Adrenal gland (tissue), 12 donors: ENCODE data around the gene SMYD2. TPM values are rescaled to one million over a fixed set of nuclear protein-coding genes. Genes with fewer than 3 reads are reported as not detected.

Experiments
- DNase-seq, 7 donors: peaks; one replicate each; pipeline ENCODE4 v3.0.0-alpha.2; 2019 to 2020
- H3K27ac ChIP-seq, 5 donors: fragments of 200-600 bp; sonication (generic) in 4 of 5; 1 replicate in 3 of 5; 2 replicates in 2 of 5; pipeline versions ENCODE4 v1.5.1 to v1.8.0; 2016 to 2020; ENCODE audit warnings: mild to moderate bottlenecking in 1 of 5
- H3K27me3 ChIP-seq: fragments of 200-600 bp; 2 replicates; pipeline ENCODE4 v1.8.0; 2021
- H3K36me3 ChIP-seq, 2 donors: fragments of 200-600 bp; replicated peaks in 1 of 2; 1 replicate in 1 of 2; 2 replicates in 1 of 2; pipeline versions ENCODE4 v1.5.1 to v1.8.0; 2018 to 2022
- H3K4me1 ChIP-seq, 2 donors: fragments of 200-600 bp; replicated peaks in 1 of 2; 1 replicate in 1 of 2; 2 replicates in 1 of 2; pipeline versions ENCODE4 v1.5.1 to v1.8.0; 2018 to 2021
- H3K4me3 ChIP-seq, 4 donors: fragments of 200-600 bp; sonication (generic) in 3 of 4; one replicate each; pipeline ENCODE4 v1.5.1; 2016 to 2018
- H3K9me3 ChIP-seq, 3 donors: fragments of 200-600 bp; sonication (generic) in 1 of 3; replicated peaks in 1 of 3; 1 replicate in 2 of 3; 2 replicates in 1 of 3; pipeline versions ENCODE4 v1.5.1 to v1.8.0; 2016 to 2021
- CTCF ChIP-seq, 6 experiments: fragments of 450-650 bp in 4 of 6; fragments of 200-600 bp in 2 of 6; sonication (generic) in 1 of 6; IDR thresholded peaks; 1 replicate in 5 of 6; 2 replicates in 1 of 6; pipeline versions ENCODE4 v1.5.1 to v1.8.0; 2016 to 2021; ENCODE audit warnings: antibody characterized with exemption in 6 of 6, mild to moderate bottlenecking in 2 of 6, moderate library complexity in 1 of 6
- POLR2A ChIP-seq, 2 donors: fragments of 450-650 bp; IDR thresholded peaks; one replicate each; pipeline ENCODE4 v1.6.1; 2017; ENCODE audit warnings: antibody characterized with exemption in 2 of 2, mild to moderate bottlenecking in 2 of 2, moderate library complexity in 1 of 2
- WGBS, 4 donors: extraction: QIAGEN DNeasy Blood & Tissue Kit in 2 of 4; methylation state at CpG; one replicate each; pipeline versions ENCODE4 v1.1.5 to v1.1.7; 2013 to 2017; 5-methylcytosine and 5-hydroxymethylcytosine counted together
- intact Hi-C, 2 donors: fragments of 100-400 bp; cut with DNase I; formaldehyde crosslinking; loops; one replicate each; pipeline versions ENCODE4 v1.14.1 to v1.15.0; 2022 to 2023
- polyA plus RNA-seq, 3 donors: library from polyadenylated mRNA; stranded (reverse); fragments of 200-250 nt in 2 of 3; fragments of 350-450 nt in 1 of 3; fragmentation: Illumina TruSeq in 1 of 3; extraction: RNeasy Lipid Tissue Mini Kit (QIAGEN cat#74804) in 1 of 3; gene quantifications; one replicate each; pipeline ENCODE4 v1.2.3, GENCODE V29; 2013 to 2014
- total RNA-seq, 9 donors: library from RNA; depleted of rRNA in 4 of 9; stranded (reverse); fragments of >200 nt in 4 of 9; fragments of 120-200 nt in 1 of 9; fragmentation: NEBNext Ultra II Directional in 1 of 9; extraction: Animal tissue kit (Norgen Biotek cat#: 25700) in 1 of 9; gene quantifications; one replicate each; pipeline versions ENCODE4 v1.1.0 to v1.2.4, GENCODE V29; 2013 to 2023
- donor health status: healthy with polysubstance abuse.
- donor health status: Bipolar disorder and iron deficiency.
- donor health status: DM: yes; HTN: yes; CAD: no.
- donor health status: DM: no; HTN: no; CAD: no.
- donor health status: DM: no; HTN: no; CAD: no.
- donor health status: DM: yes; HTN: yes; CAD: no.

SMYD2 gene
- total and polyA plus RNA-seq, 12 donors: 11.4 to 67.9 (median 23.2) TPM

GRCh38 chr1:214300149-214300780 is 19.3 kb downstream of the SMYD2 start:
- Histone ChIP-seq H3K36me3 (no peaks in the 10 kb centered on the region), H3K9me3 (no peaks in the 10 kb centered on the region), H3K4me3 (no peak overlapping the region), H3K27me3 (no peaks in the 10 kb centered on the region), H3K27ac (no peak overlapping the region), H3K4me1 (no peaks in the 10 kb centered on the region)
- no peak for TF ChIP-seq POLR2A (IDR thresholded peaks at IDR 0.05)
- no peak for TF ChIP-seq CTCF (IDR thresholded peaks at IDR 0.05)
- WGBS, 4 donors: 91 to 96% (median 96%) methylated on average over 9 of the region's 9 CpGs
- DNase-seq: no peak
- intact Hi-C loops: no loop called here

- Histone ChIP-seq H3K4me1 (no peaks in the 10 kb centered on the region), H3K4me3 (no peak overlapping the region), H3K27ac (no peak overlapping the region), H3K27me3 (no peaks in the 10 kb centered on the region), H3K9me3 (no peaks in the 10 kb centered on the region), H3K36me3 (no peaks in the 10 kb centered on the region)
- intact Hi-C loops: no loop called here
- TF ChIP-seq CTCF (IDR thresholded peaks at IDR 0.05): no peak
- TF ChIP-seq POLR2A (IDR thresholded peaks at IDR 0.05): no peak
- no peak for DNase-seq
Measured at GRCh38 chr1:214301526-214301925, 20.6 kb downstream of the SMYD2 start.

- intact Hi-C loops: no loop called here
- WGBS, 4 donors: 72 to 78% (median 76%) methylated on average over 25 of the region's 25 CpGs
- TF ChIP-seq CTCF (IDR thresholded peaks at IDR 0.05) (no peak), POLR2A (IDR thresholded peaks at IDR 0.05) (no peak)
- H3K27ac ChIP-seq: no peak overlapping the region
- H3K36me3 ChIP-seq: no peaks in the 10 kb centered on the region
- no peaks in the 10 kb centered on the region for H3K27me3 ChIP-seq
- no peak overlapping the region for H3K4me3 ChIP-seq
- no peaks in the 10 kb centered on the region for H3K4me1 ChIP-seq
- DNase-seq: no peak
- H3K9me3 ChIP-seq: no peaks in the 10 kb centered on the region
Measured at GRCh38 chr1:214303141-214303930, 22.4 kb downstream of the SMYD2 start.

- no peak for DNase-seq
- Histone ChIP-seq H3K4me3 (no peak overlapping the region), H3K36me3 (no peaks in the 10 kb centered on the region), H3K27ac (no peak overlapping the region), H3K27me3 (no peaks in the 10 kb centered on the region), H3K9me3 (no peaks in the 10 kb centered on the region), H3K4me1 (no peaks in the 10 kb centered on the region)
- 89 to 94% (median 92%) methylated on average over 9 of the region's 9 CpGs for WGBS, 4 donors
- TF ChIP-seq CTCF (IDR thresholded peaks at IDR 0.05): no peak
- no peak for TF ChIP-seq POLR2A (IDR thresholded peaks at IDR 0.05)
- intact Hi-C loops: no loop called here
Measured at GRCh38 chr1:214305164-214305751, 24.3 kb downstream of the SMYD2 start.
